ENCODE results near the gene SP9.

Gene SP9

DNA sequence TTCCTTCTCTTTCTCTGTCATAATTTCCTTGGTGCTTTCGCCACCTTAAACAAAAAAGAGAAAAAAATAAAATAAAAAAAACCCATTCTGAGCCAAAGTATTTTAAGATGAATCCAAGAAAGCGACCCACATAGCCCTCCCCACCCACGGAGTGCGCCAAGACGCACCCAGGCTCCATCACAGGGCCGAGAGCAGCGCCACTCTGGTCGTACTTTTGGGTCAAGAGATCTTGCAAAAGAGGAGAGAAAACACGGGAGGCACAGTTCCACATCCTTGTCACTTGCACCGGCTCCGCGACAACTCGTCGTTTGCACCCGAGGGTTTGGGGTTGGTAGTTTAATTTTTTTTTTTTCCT, 1.8 kb upstream of the SP9 start:
- POLR2A ChIA-PET (ENCODE audit: low non-redundant PET), result no interaction called here
- TF ChIP-seq CTCF (conservative IDR thresholded peaks at IDR 0.05; ENCODE audit: low read depth), result no peak

GRCh38 chr2:174333372-174334277, 1.1 kb upstream of the SP9 start:
- no peak for TF ChIP-seq CTCF (conservative IDR thresholded peaks at IDR 0.05; ENCODE audit: low read depth)
- DNase-seq (ENCODE audit: low spot score), result no peak
- H3K27ac ChIP-seq, result no peak overlapping the region
- POLR2A ChIA-PET (ENCODE audit: low non-redundant PET), result no interaction called here
- CTCF ChIA-PET, result interaction anchor here (0.6 kb wide), 1 partner anchor 353 kb away, joined by 3 read pairs; no protein-coding TSS in a partner anchor

More for the DNA sequence above, 1.8 kb upstream of the SP9 start:
- no peak for DNase-seq (ENCODE audit: low spot score)
- CTCF ChIA-PET, result no interaction called here
- H3K27ac ChIP-seq, result no peak overlapping the region

DNA sequence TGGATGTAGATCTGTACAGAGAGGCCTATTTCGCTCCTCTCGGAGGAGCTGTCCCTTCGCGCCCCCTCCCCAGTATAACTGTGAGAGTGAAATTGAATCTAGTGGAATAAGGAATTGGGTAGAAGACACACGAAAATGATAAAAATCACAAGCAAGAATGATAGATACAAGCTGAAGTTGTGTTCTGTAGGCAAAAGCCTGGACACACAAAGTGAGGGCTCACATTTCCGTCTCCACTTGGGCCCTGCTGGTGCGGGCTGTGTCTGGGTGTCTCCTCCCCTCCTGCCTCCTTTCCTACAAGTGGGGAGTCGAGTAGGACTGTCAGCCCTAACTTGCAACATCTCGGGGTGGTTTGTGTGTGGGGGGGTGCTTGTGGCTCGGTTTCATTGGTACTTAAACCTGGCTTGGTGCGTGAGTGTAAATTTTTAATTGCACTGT, 457 bp upstream of the SP9 start:
- POLR2A ChIA-PET (ENCODE audit: low non-redundant PET), result no interaction called here
- CTCF ChIA-PET, result interaction anchor here (0.6 kb wide), 1 partner anchor 353 kb away, joined by 3 read pairs; no protein-coding TSS in a partner anchor
- DNase-seq (ENCODE audit: low spot score), result no peak
- TF ChIP-seq CTCF (conservative IDR thresholded peaks at IDR 0.05; ENCODE audit: low read depth), result no peak
- H3K27ac ChIP-seq, result no peak overlapping the region

DNA sequence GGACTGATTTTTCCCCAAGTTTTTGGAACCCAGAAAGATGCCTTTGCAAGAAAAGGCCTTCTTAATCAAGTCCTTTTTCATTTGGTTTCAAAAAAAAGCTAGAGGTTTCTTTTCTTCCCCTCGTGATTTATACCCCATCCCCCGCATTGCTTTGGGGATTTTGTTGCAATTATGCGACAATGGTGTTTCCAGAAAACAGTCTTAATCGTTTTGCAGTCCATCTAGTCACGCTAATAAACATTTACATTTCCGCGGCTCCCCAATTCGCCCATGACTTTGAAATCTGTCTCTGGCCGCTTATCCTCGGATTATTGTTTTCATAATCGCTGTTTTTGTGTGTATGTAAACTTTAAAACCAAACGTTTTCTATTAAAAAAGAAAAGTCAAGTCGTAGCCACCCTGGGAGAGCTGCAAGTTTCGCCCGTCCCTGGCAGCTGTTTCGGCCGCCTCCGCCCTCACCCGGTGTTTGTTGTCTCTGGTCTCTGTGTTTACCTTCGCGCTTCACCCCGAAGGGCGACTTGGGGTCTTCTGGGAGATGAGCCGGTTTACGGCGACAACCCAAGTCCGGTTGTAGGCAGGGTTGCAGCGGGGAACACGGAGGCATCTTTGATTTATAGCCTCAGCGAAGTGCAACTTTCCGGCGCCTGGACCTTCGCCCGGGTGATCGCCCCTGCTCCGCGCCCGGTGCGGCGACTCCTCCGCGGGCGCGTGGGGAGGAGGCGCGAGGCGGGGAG, 667 bp downstream of the SP9 start:
- no peak for TF ChIP-seq CTCF (conservative IDR thresholded peaks at IDR 0.05; ENCODE audit: low read depth)
- POLR2A ChIA-PET (ENCODE audit: low non-redundant PET), result no interaction called here
- no peak for DNase-seq (ENCODE audit: low spot score)
- CTCF ChIA-PET, result interaction anchor here (0.7 kb wide), 1 partner anchor 588 kb away, joined by 5 read pairs; no protein-coding TSS in a partner anchor
- H3K27ac ChIP-seq, result no peak overlapping the region

GRCh38 chr2:174335988-174336500, 1.3 kb downstream of the SP9 start:
- TF ChIP-seq CTCF (conservative IDR thresholded peaks at IDR 0.05; ENCODE audit: low read depth), result no peak
- no peak overlapping the region for H3K27ac ChIP-seq
- DNase-seq (ENCODE audit: low spot score), result no peak
- CTCF ChIA-PET, result interaction anchor here (0.7 to 1.6 kb wide), 4 partner anchors 8 to 1309 kb away, joined by 3 to 5 read pairs (median 3); partner anchors contain the start of gene OLA1
- POLR2A ChIA-PET (ENCODE audit: low non-redundant PET), result no interaction called here
